H1 (cell line): ENCODE measurements around the gene KCNC1. TPM values are rescaled to one million over a fixed set of nuclear protein-coding genes. Genes with fewer than 3 reads are reported as not detected.
A peak's percentile ranks its signal among the peaks of the same experiment; 100 is the strongest.

Experiments used
- CTCF ChIA-PET: fragments of 300-600 bp; sonication (Branson Sonifier 250); formaldehyde crosslinking; loops from one replicate; lab custom pipeline; 2021; ENCODE audit not compliant: partially characterized antibody; lab: Charles Lee
- POLR2A ChIA-PET: fragments of 300-600 bp; sonication (Branson Sonifier 250); formaldehyde crosslinking; loops from one replicate; lab custom pipeline; 2021; ENCODE audit warnings: inconsistent platforms; ENCODE audit not compliant: partially characterized antibody; lab: Charles Lee
- DNase-seq, 2 experiments: peaks; one replicate each; pipeline versions ENCODE4 v3.0.0 to v3.0.0-alpha.2; 2010 to 2022; ENCODE audit warnings: low spot score in 2 of 2, low read depth in 1 of 2, mixed read lengths in 1 of 2
- FAIRE-seq: peaks from 2 replicates; lab custom pipeline; 2011; peaks lifted over from hg19 to GRCh38; lab: Jason Lieb, UNC
- H2AFZ ChIP-seq: 2 replicates; pipeline ENCODE4 v1.8.1; 2012; ENCODE audit warnings: low read length, inconsistent platforms
- H2AK5ac ChIP-seq: 2 replicates; pipeline ENCODE4 v1.6.1; 2013; ENCODE audit warnings: low read depth, low read length
- H2BK120ac ChIP-seq: replicated peaks from 2 replicates; pipeline ENCODE3; 2013; ENCODE audit warnings: low read depth, low read length, inconsistent platforms
- H2BK12ac ChIP-seq: 2 replicates; pipeline ENCODE4 v1.6.1; 2013; ENCODE audit warnings: low read depth, low read length
- H2BK15ac ChIP-seq: 2 replicates; pipeline ENCODE4 v1.6.1; 2013; ENCODE audit warnings: low read length
- H2BK20ac ChIP-seq: 2 replicates; pipeline ENCODE4 v1.6.1; 2013; ENCODE audit warnings: low read length
- H2BK5ac ChIP-seq: 2 replicates; pipeline ENCODE4 v1.6.1; 2013; ENCODE audit warnings: low read depth, low read length
- H3K14ac ChIP-seq: 2 replicates; pipeline ENCODE4 v1.6.1; 2013; ENCODE audit warnings: inconsistent platforms; ENCODE audit not compliant: insufficient read length
- H3K18ac ChIP-seq: 2 replicates; pipeline ENCODE4 v1.6.1; 2013; ENCODE audit warnings: low read length; ENCODE audit errors: extremely low read depth
- H3K23ac ChIP-seq: 2 replicates; pipeline ENCODE4 v1.6.1; 2013; ENCODE audit warnings: inconsistent platforms; ENCODE audit not compliant: insufficient read length
- H3K23me2 ChIP-seq: 2 replicates; pipeline ENCODE4 v1.6.1; 2013; ENCODE audit warnings: low read depth, low read length
- H3K27ac ChIP-seq: 2 replicates; pipeline ENCODE4 v1.6.1; 2011; ENCODE audit warnings: low read depth, low read length, inconsistent platforms
- H3K27me3 ChIP-seq, 4 experiments: replicated peaks in 1 of 4; 1 replicate in 1 of 4; 2 replicates in 3 of 4; pipeline versions ENCODE4 v1.6.1 to v1.8.1; 2011 to 2013; ENCODE audit warnings: low read length in 3 of 4, mild to moderate bottlenecking in 3 of 4, inconsistent platforms in 2 of 4, mixed read lengths in 2 of 4, moderate library complexity in 1 of 4; ENCODE audit not compliant: control insufficient read depth in 3 of 4, insufficient read depth in 3 of 4; ENCODE audit errors: extremely low read depth in 1 of 4
- H3K36me3 ChIP-seq, 4 experiments: 2 replicates each; pipeline versions ENCODE4 v1.6.1 to v1.8.1; 2011 to 2013; ENCODE audit warnings: mild to moderate bottlenecking in 4 of 4, low read length in 3 of 4, moderate library complexity in 2 of 4, control low read depth in 1 of 4, inconsistent platforms in 1 of 4; ENCODE audit not compliant: insufficient read depth in 4 of 4, control insufficient read depth in 2 of 4
- H3K4ac ChIP-seq: replicated peaks from 2 replicates; pipeline ENCODE3; 2013; ENCODE audit warnings: low read length, low read depth, mixed read lengths, inconsistent platforms; ENCODE audit not compliant: insufficient read length
- H3K4me1 ChIP-seq, 4 experiments: replicated peaks in 1 of 4; 1 replicate in 1 of 4; 2 replicates in 3 of 4; pipeline versions ENCODE4 v1.6.1 to v1.8.1; 2011 to 2013; ENCODE audit warnings: low read length in 3 of 4, inconsistent platforms in 2 of 4, mixed read lengths in 1 of 4; ENCODE audit not compliant: insufficient read depth in 4 of 4, control insufficient read depth in 3 of 4
- H3K4me2 ChIP-seq, 2 experiments: 2 replicates each; pipeline versions ENCODE4 v1.6.1 to v1.8.1; 2011 to 2013; ENCODE audit warnings: low read depth in 2 of 2, low read length in 2 of 2, control low read depth in 1 of 2, inconsistent platforms in 1 of 2, mild to moderate bottlenecking in 1 of 2; ENCODE audit not compliant: insufficient read depth in 1 of 2
- H3K4me3 ChIP-seq, 4 experiments: fragments of 200-600, 300-600 bp in 1 of 4; sonication (generic), shearing (Covaris generic), sonication (Bioruptor Twin) in 1 of 4; 2 replicates each; pipeline versions ENCODE4 v1.5.1 to v1.8.1; 2011 to 2016; ENCODE audit warnings: low read length in 4 of 4, low read depth in 3 of 4, control low read depth in 2 of 4, inconsistent platforms in 2 of 4, mild to moderate bottlenecking in 2 of 4, mixed read lengths in 1 of 4, moderate library complexity in 1 of 4; ENCODE audit not compliant: insufficient read depth in 2 of 4; ENCODE audit errors: extremely low read depth in 1 of 4
- H3K56ac ChIP-seq: replicated peaks from 2 replicates; pipeline ENCODE3; 2013; ENCODE audit warnings: low read depth, mild to moderate bottlenecking, mixed read lengths, low read length, inconsistent platforms; ENCODE audit not compliant: insufficient read length
- H3K79me1 ChIP-seq: 2 replicates; pipeline ENCODE4 v1.6.1; 2013; ENCODE audit warnings: low read depth, low read length, control low read depth
- H3K79me2 ChIP-seq, 2 experiments: 2 replicates each; pipeline versions ENCODE4 v1.6.1 to v1.8.1; 2012 to 2013; ENCODE audit warnings: low read length in 2 of 2, mild to moderate bottlenecking in 2 of 2, inconsistent platforms in 1 of 2; ENCODE audit not compliant: insufficient read depth in 2 of 2, control insufficient read depth in 1 of 2
- H3K9ac ChIP-seq, 4 experiments: replicated peaks in 1 of 4; 1 replicate in 1 of 4; 2 replicates in 3 of 4; pipeline versions ENCODE4 v1.6.1 to v1.8.1; 2011 to 2013; ENCODE audit warnings: low read depth in 3 of 4, low read length in 3 of 4, control low read depth in 2 of 4, mild to moderate bottlenecking in 2 of 4, moderate library complexity in 2 of 4, inconsistent platforms in 1 of 4; ENCODE audit errors: extremely low read depth in 1 of 4
- H3K9me3 ChIP-seq, 2 experiments: 2 replicates each; pipeline versions ENCODE4 v1.6.1 to v1.8.1; 2012 to 2013; ENCODE audit warnings: mild to moderate bottlenecking in 2 of 2, moderate library complexity in 2 of 2, control low read depth in 1 of 2, inconsistent platforms in 1 of 2, low read depth in 1 of 2, low read length in 1 of 2, mixed read lengths in 1 of 2; ENCODE audit not compliant: insufficient read depth in 2 of 2
- H4K20me1 ChIP-seq, 2 experiments: replicated peaks in 1 of 2; 2 replicates each; pipeline versions ENCODE3 to v1.8.1; 2011 to 2013; ENCODE audit warnings: inconsistent platforms in 2 of 2, low read length in 2 of 2, mild to moderate bottlenecking in 1 of 2; ENCODE audit not compliant: insufficient read depth in 2 of 2, control insufficient read depth in 1 of 2
- H4K5ac ChIP-seq: 2 replicates; pipeline ENCODE4 v1.6.1; 2013; ENCODE audit warnings: low read length, low read depth, mixed read lengths, inconsistent platforms; ENCODE audit not compliant: insufficient read length
- H4K8ac ChIP-seq: 2 replicates; pipeline ENCODE4 v1.8.0; 2013; ENCODE audit warnings: mild to moderate bottlenecking, moderate library complexity, low read length, inconsistent platforms; ENCODE audit not compliant: insufficient read depth; ENCODE audit errors: extremely low read depth
- H4K91ac ChIP-seq: replicated peaks from 2 replicates; pipeline ENCODE3; 2013; ENCODE audit warnings: low read length, mixed read lengths, inconsistent platforms; ENCODE audit not compliant: insufficient read length
- EGR1 ChIP-seq: IDR thresholded peaks from 2 replicates; pipeline ENCODE4 v1.6.1; 2011; ENCODE audit warnings: low read depth, low read length, borderline replicate concordance
- FOSL1 ChIP-seq: IDR thresholded peaks from 2 replicates; pipeline ENCODE4 v1.6.1; 2011; ENCODE audit warnings: mild to moderate bottlenecking, low read depth, low read length, moderate library complexity; ENCODE audit not compliant: insufficient read depth
- MAFK ChIP-seq: IDR thresholded peaks from 2 replicates; pipeline ENCODE4 v1.6.1; 2012; ENCODE audit warnings: low read depth, mild to moderate bottlenecking, improper control_type of control experiment, low read length
- NRF1 ChIP-seq: IDR thresholded peaks from 2 replicates; pipeline ENCODE4 v1.6.1; 2011; ENCODE audit warnings: mild to moderate bottlenecking, low read depth, low read length, improper control_type of control experiment
- POLR2A ChIP-seq, 2 experiments: IDR thresholded peaks; 1 replicate in 1 of 2; 2 replicates in 1 of 2; pipeline ENCODE4 v1.6.1; 2011; ENCODE audit warnings: low read depth in 2 of 2, low read length in 2 of 2, mild to moderate bottlenecking in 2 of 2; ENCODE audit errors: control extremely low read depth in 1 of 2
- RNF2 ChIP-seq: fragments of 200-900, 300-1000 bp; sonication (generic); IDR thresholded peaks from 2 replicates; pipeline ENCODE4 v1.7.1; 2016; ENCODE audit warnings: borderline replicate concordance, low read depth, mild to moderate bottlenecking, antibody characterized with exemption, low read length; ENCODE audit not compliant: poor library complexity, severe bottlenecking; ENCODE audit errors: missing control alignments
- RXRA ChIP-seq: IDR thresholded peaks from 2 replicates; pipeline ENCODE4 v1.6.1; 2011; ENCODE audit warnings: low read depth, mild to moderate bottlenecking, low read length, moderate library complexity; ENCODE audit not compliant: insufficient read depth
- SIRT6 ChIP-seq: IDR thresholded peaks from one replicate; pipeline ENCODE4 v1.7.1; 2012; ENCODE audit warnings: low read length, inconsistent platforms
- SP4 ChIP-seq: IDR thresholded peaks from 2 replicates; pipeline ENCODE4 v1.6.1; 2012; ENCODE audit warnings: low read length, inconsistent platforms
- TBP ChIP-seq: IDR thresholded peaks from 2 replicates; pipeline ENCODE4 v1.6.1; 2011; ENCODE audit warnings: low read depth, low read length, improper control_type of control experiment
- WGBS, 2 experiments: shearing (Covaris generic) in 1 of 2; methylation state at CpG; one replicate each; pipeline versions ENCODE4 v1.1.6 to v1.1.7; 2013 to 2015; ENCODE audit warnings: low lambda C conversion rate in 2 of 2, mixed read lengths in 2 of 2, inconsistent platforms in 1 of 2, low coverage in 1 of 2, missing lambda C conversion rate in 1 of 2; ENCODE audit not compliant: insufficient replicate concordance in 2 of 2, insufficient coverage in 1 of 2, insufficient read length in 1 of 2; ENCODE audit errors: extremely low coverage in 1 of 2, missing lambda C conversion rate in 1 of 2; 5-methylcytosine and 5-hydroxymethylcytosine counted together
- long read RNA-seq, 2 experiments: library from RNA in 1 of 2; library from capped mRNA in 1 of 2; stranded (forward); transcript quantifications; one replicate each; pipeline ENCODE4 v2.0.0, GENCODE V29; 2021; ENCODE audit warnings: inconsistent platforms in 1 of 2
- polyA minus RNA-seq, 3 experiments: library from RNA; depleted of rRNA, polyadenylated mRNA; stranded (reverse); fragments of >200 nt; gene quantifications; 1 replicate in 2 of 3; 2 replicates in 1 of 3; pipeline ENCODE4 v1.2.3, GENCODE V29; 2011
- polyA plus RNA-seq, 7 experiments: library from polyadenylated mRNA; depleted of rRNA in 3 of 7; stranded (reverse) in 5 of 7; unstranded in 2 of 7; fragments of >200 nt in 5 of 7; fragments of 200-250 nt in 2 of 7; gene quantifications; 1 replicate in 5 of 7; 2 replicates in 1 of 7; 4 replicates in 1 of 7; pipeline versions ENCODE4 v1.2.1 to v1.2.3, GENCODE V29; 2011 to 2013; ENCODE audit warnings: missing spikeins in 2 of 7, mixed read lengths in 2 of 7
- total RNA-seq: library from RNA; stranded (reverse); fragmentation: NEBNext Ultra II Directional; extraction: Animal tissue kit (Norgen Biotek cat#: 25700); gene quantifications from 2 replicates; pipeline ENCODE4 v1.2.1, GENCODE V29; 2021
- TF ChIP-seq, protein P1 (sequence below): IDR thresholded peaks from 2 replicates; pipeline ENCODE4 v1.6.1; 2011; ENCODE audit warnings: low read depth, mild to moderate bottlenecking, low read length; ENCODE audit not compliant: insufficient read depth

Gene KCNC1
- total RNA-seq (0.19 and 0.26 TPM in 2 replicates), polyA plus RNA-seq (2011; rRNA removed) (0.08 and 0.11 TPM in 2 replicates), polyA minus RNA-seq (2011; rRNA and poly(A)+ RNA removed) (0.09 and 0.49 TPM in 2 replicates)
- 0.13 TPM for polyA plus RNA-seq (2011; cell fraction: cytosol; rRNA removed)
- polyA plus RNA-seq (2011; cell fraction: nucleus; rRNA removed) = 0.17 TPM
- polyA plus RNA-seq (2012, experiment 1 of 2) = 0.16 to 0.52 TPM (median 0.34 TPM) in 4 replicates
- polyA plus RNA-seq (2012, experiment 2 of 2) = 0.22 TPM
- polyA plus RNA-seq (2013, experiment 1 of 2) = 0.04 TPM
- polyA plus RNA-seq (2013, experiment 2 of 2) = 0.04 TPM
- polyA minus RNA-seq (2011; cell fraction: cytosol; rRNA and poly(A)+ RNA removed) = not detected
- polyA minus RNA-seq (2011; cell fraction: nucleus; rRNA and poly(A)+ RNA removed) = 0.20 TPM
- long read RNA-seq, experiment 1 = 0 reads
- long read RNA-seq, experiment 2 = 0 reads

DNA sequence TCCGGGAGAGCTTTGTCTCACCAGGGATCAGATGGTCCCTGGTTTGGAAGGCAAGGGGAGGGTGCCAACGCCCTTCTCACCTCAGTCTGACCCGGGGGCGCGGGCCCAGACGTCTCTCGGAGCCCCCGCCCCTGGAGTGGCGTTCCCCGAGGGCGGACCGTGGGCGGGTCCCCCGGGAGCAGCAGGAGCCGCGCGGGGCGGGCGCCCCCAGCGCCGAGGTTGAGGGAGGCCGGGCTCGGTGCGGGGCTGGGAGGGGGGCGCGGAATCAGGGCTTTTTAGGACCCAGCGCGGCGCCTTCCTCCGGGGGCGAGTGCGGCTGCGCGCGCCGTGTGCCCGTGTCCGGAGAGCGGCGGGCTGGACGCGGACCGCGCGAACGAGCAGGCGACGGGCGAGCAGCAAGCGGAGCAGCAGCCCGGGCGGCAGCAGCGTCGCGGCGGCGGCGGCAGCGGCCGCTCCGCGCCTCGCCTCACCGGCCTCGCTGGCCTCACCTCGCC is at the start of gene KCNC1:
TSS of gene KCNC1 (plus strand) at position 364 of the 494 bp plus-strand sequence. CDS start 1,222 bp downstream, outside the sequence.
- H4K5ac ChIP-seq = no peak within 1 kb of the TSS
- no peak within 1 kb of the TSS for H3K14ac ChIP-seq
- H2BK15ac ChIP-seq = no peak within 1 kb of the TSS
- H3K4me1 ChIP-seq = peaks cover 3 to 29% (median 14%) of the 10 kb centered on the region in 4 experiments
- H2BK5ac ChIP-seq = no peak within 1 kb of the TSS
- peaks cover 24 to 60% (median 55%) of the 10 kb centered on the region in 4 experiments for H3K27me3 ChIP-seq
- H3K4ac ChIP-seq = no peak within 1 kb of the TSS
- no peak within 1 kb of the TSS for H3K56ac ChIP-seq
- 0 out of 2 replicates have a peak within 1 kb of the TSS, but pooled peaks have one; percentile 66 for H4K8ac ChIP-seq
- no peak within 1 kb of the TSS for H3K9ac ChIP-seq
- FAIRE-seq = no peak
- no peak within 1 kb of the TSS for H4K91ac ChIP-seq
- H3K79me2 ChIP-seq = no peaks in the 10 kb centered on the region
- H3K18ac ChIP-seq = no peak within 1 kb of the TSS
- peak within 1 kb of the TSS; percentile 30 to 67 (median 34) for H3K4me3 ChIP-seq
- peak within 1 kb of the TSS; percentile 31 to 84 for H3K4me2 ChIP-seq
- POLR2A ChIA-PET = interaction anchor here (1.0 kb wide), 1 partner anchor 16 kb away, joined by 3 read pairs; the partner anchor contains the start of gene MYOD1
- 4% methylated on average over 16 of the region's 66 CpGs; no CpG with 5 or more reads in 1 of the 2 experiments for WGBS, 2 experiments
- no peaks in the 10 kb centered on the region for H3K79me1 ChIP-seq
- peaks cover 10 to 16% of the 10 kb centered on the region in 2 experiments for H4K20me1 ChIP-seq
- DNase-seq = peak in 1 of 2 experiments; percentile 72
- no peak within 1 kb of the TSS for H2BK12ac ChIP-seq
- CTCF ChIA-PET = interaction anchor here (0.6 to 16.5 kb wide), 25 partner anchors 10 to 1201 kb away, joined by 3 to 290 read pairs (median 7); partner anchors contain the start of gene MYOD1
- H3K23me2 ChIP-seq = peaks cover 14% of the 10 kb centered on the region
- H2AK5ac ChIP-seq = no peak within 1 kb of the TSS
- H3K36me3 ChIP-seq = peaks cover 0 to 10% (median 0%) of the 10 kb centered on the region in 4 experiments; a peak in 1 of 8 replicates
- H3K23ac ChIP-seq = no peak within 1 kb of the TSS
- H3K27ac ChIP-seq = no peak within 1 kb of the TSS
- peaks cover 0 to 9% of the 10 kb centered on the region in 2 experiments; a peak in 2 of 4 replicates for H3K9me3 ChIP-seq
- no peak within 1 kb of the TSS for H2BK120ac ChIP-seq
- H2BK20ac ChIP-seq = no peak within 1 kb of the TSS
- no peak within 1 kb of the TSS for H2AFZ ChIP-seq
- no peak for TF ChIP-seq RNF2
- no peak for TF ChIP-seq SP4
- TF ChIP-seq FOSL1 = peak; percentile 89
- TF ChIP-seq POLR2A (IDR thresholded peaks at IDR 0.05; ENCODE audit: control extremely low read depth in 1 of 2, low read depth in 2 of 2, low read length in 2 of 2) = no peak
- TF ChIP-seq TBP = no peak
- no peak for TF ChIP-seq MAFK
- 0 out of 2 replicates have a peak, but pooled peaks have one; percentile 18 for TF ChIP-seq EGR1
- TF ChIP-seq NRF1 = peak; percentile 34; the same call in 1 of the 2 replicates
- TF ChIP-seq RXRA = no peak
- TF ChIP-seq, protein P1, sequence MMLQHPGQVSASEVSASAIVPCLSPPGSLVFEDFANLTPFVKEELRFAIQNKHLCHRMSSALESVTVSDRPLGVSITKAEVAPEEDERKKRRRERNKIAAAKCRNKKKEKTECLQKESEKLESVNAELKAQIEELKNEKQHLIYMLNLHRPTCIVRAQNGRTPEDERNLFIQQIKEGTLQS = no peak
- TF ChIP-seq SIRT6 = no peak
